Kidney (tissue), 2 donors: Measurements from ENCODE around the gene OR9I1. TPM values are rescaled to one million over a fixed set of nuclear protein-coding genes. Genes with fewer than 3 reads are reported as not detected.

Experiments used
- polyA plus RNA-seq: library from polyadenylated mRNA; stranded (reverse); fragments of 350-450 nt; fragmentation: Illumina TruSeq; extraction: RNeasy Lipid Tissue Mini Kit (QIAGEN cat#74804); gene quantifications from one replicate; pipeline ENCODE4 v1.2.3, GENCODE V29; 2014; ENCODE audit warnings: low read depth, low replicate concordance; ENCODE audit not compliant: insufficient read depth
- total RNA-seq: library from RNA; stranded (reverse); fragmentation: NEBNext Ultra II Directional; extraction: Animal tissue kit (Norgen Biotek cat#: 25700); gene quantifications from one replicate; pipeline ENCODE4 v1.2.1, GENCODE V29; 2021
- donor health status: DM: yes; HTN: yes; CAD: no.

OR9I1 gene
- total and polyA plus RNA-seq, 2 donors from 2014 or later, result not detected

Other genes starting within 250 kb of the OR9I1 start
- not detected for gene OR9Q1, start 101.6 kb downstream of the OR9I1 start, total RNA-seq
- not detected for gene OR9Q1, start 101.6 kb downstream of the OR9I1 start, polyA plus RNA-seq
- gene OR6Q1, start 94.6 kb downstream of the OR9I1 start, total RNA-seq, result not detected
- not detected for gene OR6Q1, start 94.6 kb downstream of the OR9I1 start, polyA plus RNA-seq
- gene OR9Q2, start 63.5 kb upstream of the OR9I1 start, total RNA-seq, result not detected
- not detected for gene OR9Q2, start 63.5 kb upstream of the OR9I1 start, polyA plus RNA-seq
- not detected for gene OR1S2, start 78.6 kb upstream of the OR9I1 start, total RNA-seq
- gene OR1S2, start 78.6 kb upstream of the OR9I1 start, polyA plus RNA-seq, result not detected
- not detected for gene OR1S1, start 87.2 kb upstream of the OR9I1 start, total RNA-seq
- not detected for gene OR1S1, start 87.2 kb upstream of the OR9I1 start, polyA plus RNA-seq
- not detected for gene OR10Q1, start 103.4 kb upstream of the OR9I1 start, total RNA-seq
- gene OR10Q1, start 103.4 kb upstream of the OR9I1 start, polyA plus RNA-seq, result not detected
- gene OR10W1, start 142.7 kb upstream of the OR9I1 start, total RNA-seq, result not detected
- not detected for gene OR10W1, start 142.7 kb upstream of the OR9I1 start, polyA plus RNA-seq
- not detected for gene OR5B17, start 233.5 kb upstream of the OR9I1 start, total RNA-seq
- gene OR5B17, start 233.5 kb upstream of the OR9I1 start, polyA plus RNA-seq, result not detected